ENCODE data around the gene AGBL1. TPM values are rescaled to one million over a fixed set of nuclear protein-coding genes. Genes with fewer than 3 reads are reported as not detected.

The AGBL1 gene
- polyA plus RNA-seq, 1 experiment, result not detected

DNA sequence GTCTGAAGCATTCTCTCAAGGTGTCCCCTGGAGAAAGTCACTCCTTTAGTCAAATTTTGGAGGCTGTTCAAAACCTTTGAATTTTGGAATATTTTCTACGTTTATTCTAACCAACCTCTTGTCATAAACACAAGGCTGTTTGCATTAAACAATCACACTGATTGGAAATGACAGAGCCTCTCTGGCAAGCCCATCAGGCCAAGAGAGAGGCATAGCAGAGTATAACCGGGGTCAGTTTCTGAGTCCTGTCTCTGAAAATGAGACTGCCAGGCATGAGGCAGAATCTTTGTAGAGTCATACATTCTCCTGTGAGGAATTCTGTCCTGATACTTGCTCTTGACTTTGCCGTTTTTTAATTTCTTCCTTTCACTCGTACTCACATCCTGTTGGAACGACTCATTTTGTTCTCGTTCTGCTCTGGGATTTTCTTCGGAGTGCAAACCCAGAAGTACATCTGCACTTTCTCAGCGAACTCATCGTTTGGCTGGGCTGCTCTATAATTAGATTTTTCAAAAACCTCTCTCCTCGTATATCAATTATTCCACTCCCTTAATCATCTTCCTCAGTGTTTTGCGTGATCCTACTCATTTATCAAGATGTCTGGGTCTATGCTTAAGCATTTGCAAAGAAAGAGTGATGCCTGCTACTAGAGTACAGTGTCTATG, 114.2 kb downstream of the AGBL1 start:
- Histone ChIP-seq H3K27ac (ENCODE audit: low read depth, low read length) (no peak overlapping the region), H3K27me3 (ENCODE audit: control insufficient read depth, insufficient read depth, low read length) (no peaks in the 10 kb centered on the region), H3K4me3 (ENCODE audit: low read depth, low read length) (no peak overlapping the region), H3K9me3 (ENCODE audit: control insufficient read depth, insufficient read depth, low read length) (peaks cover 3% of the 10 kb centered on the region)
- TF ChIP-seq, protein P1, sequence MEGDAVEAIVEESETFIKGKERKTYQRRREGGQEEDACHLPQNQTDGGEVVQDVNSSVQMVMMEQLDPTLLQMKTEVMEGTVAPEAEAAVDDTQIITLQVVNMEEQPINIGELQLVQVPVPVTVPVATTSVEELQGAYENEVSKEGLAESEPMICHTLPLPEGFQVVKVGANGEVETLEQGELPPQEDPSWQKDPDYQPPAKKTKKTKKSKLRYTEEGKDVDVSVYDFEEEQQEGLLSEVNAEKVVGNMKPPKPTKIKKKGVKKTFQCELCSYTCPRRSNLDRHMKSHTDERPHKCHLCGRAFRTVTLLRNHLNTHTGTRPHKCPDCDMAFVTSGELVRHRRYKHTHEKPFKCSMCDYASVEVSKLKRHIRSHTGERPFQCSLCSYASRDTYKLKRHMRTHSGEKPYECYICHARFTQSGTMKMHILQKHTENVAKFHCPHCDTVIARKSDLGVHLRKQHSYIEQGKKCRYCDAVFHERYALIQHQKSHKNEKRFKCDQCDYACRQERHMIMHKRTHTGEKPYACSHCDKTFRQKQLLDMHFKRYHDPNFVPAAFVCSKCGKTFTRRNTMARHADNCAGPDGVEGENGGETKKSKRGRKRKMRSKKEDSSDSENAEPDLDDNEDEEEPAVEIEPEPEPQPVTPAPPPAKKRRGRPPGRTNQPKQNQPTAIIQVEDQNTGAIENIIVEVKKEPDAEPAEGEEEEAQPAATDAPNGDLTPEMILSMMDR (IDR thresholded peaks at IDR 0.05; ENCODE audit: low read depth, low read length), result no peak
- ChIA-PET CTCF (no interaction called here), POLR2A (no interaction called here)
- no peak for DNase-seq (ENCODE audit: low read depth, low spot score)

DNA sequence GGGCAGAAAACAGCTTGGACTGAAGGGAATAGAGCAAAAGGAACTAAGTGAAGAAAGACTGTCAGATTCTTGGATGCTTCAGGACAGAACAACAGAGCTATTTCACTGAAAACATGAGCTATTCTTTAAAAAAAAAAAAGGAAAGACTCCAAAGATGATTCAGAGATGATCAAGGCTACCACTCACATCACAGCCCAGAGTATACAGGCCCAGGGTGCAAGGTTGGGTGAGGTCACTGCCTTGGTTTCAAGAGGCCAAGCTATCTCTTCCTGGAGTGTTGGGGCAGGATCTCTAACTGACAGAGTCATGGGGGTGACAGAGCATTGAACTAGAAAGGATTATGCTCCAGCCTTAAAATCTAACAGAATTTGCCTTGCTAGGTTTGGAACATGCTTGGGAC, 118.1 kb downstream of the AGBL1 start:
- TF ChIP-seq, protein P1 (IDR thresholded peaks at IDR 0.05; ENCODE audit: low read depth, low read length), result no peak
- POLR2A ChIA-PET, result no interaction called here
- Histone ChIP-seq H3K27me3 (ENCODE audit: control insufficient read depth, insufficient read depth, low read length) (no peaks in the 10 kb centered on the region), H3K4me3 (ENCODE audit: low read depth, low read length) (no peak overlapping the region), H3K9me3 (ENCODE audit: control insufficient read depth, insufficient read depth, low read length) (peaks cover 6% of the 10 kb centered on the region), H3K27ac (ENCODE audit: low read depth, low read length) (no peak overlapping the region)
- no peak for DNase-seq (ENCODE audit: low read depth, low spot score)
- CTCF ChIA-PET, result no interaction called here

DNA sequence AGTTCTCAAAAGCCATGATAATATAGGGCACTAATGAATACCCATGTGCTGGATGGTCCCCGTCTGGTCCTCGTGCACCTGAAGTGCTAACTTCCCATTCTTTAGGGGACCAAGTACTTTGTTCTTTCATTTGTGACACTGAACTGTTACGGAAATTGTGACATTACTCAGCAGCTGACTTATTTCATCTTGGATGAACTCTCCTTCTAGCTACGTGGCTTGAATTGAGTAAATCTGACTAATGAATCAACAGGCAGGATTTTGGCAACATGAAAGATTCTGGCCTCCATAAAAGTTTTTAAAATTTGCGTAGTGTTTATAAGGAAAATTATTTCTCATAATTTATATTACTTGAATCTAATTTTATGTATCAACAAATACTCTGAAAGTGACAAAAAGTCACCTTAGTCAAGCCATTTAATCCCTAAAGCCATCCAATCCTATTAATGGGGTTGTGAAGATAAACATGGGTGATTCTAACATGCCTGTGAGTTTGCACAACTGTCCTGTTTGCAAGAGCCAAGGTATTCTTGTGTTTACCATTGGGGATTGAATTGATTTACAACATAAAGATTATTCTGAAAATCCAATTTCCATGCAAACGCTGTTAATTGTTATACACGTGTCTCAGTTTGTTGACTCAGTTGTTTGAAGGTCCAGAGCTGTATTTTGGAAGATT, 119.9 kb downstream of the AGBL1 start:
- Histone ChIP-seq H3K9me3 (ENCODE audit: control insufficient read depth, insufficient read depth, low read length) (peaks cover 6% of the 10 kb centered on the region), H3K27me3 (ENCODE audit: control insufficient read depth, insufficient read depth, low read length) (no peaks in the 10 kb centered on the region), H3K27ac (ENCODE audit: low read depth, low read length) (no peak overlapping the region), H3K4me3 (ENCODE audit: low read depth, low read length) (no peak overlapping the region)
- ChIA-PET CTCF (no interaction called here), POLR2A (no interaction called here)
- DNase-seq (ENCODE audit: low read depth, low spot score), result no peak
- TF ChIP-seq, protein P1 (IDR thresholded peaks at IDR 0.05; ENCODE audit: low read depth, low read length), result no peak

DNA sequence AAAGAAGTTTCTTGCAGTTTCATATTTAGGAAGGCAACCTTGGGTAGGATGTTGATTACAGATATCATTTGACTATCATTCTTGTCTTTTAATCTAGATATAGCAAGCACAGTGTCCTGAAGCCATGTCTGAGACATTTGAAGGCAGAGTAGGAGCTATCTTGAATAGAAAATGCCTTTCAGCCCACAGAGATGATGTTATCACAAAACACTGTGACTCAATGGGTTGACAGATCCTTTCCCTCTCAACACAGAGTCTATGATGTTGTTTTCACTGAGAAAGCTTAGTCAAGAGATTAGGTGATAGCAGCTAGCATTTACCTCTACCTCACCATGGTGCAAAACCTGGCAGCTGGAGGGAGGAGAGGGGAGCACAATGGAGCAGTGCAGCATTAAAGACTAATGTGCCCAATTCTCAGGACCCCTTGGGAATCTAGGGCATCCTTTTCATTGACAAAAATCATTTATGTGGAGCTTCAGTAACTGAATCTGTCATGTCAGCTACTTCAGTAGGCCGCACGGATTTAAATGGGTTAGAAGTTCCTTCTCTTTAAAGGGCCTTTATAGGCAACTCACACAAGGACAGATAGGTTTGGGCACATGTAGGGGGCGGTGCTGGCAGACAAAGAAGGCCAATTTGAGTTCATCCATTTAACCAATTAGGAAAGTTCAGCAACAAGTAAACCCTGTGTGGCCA, 121.8 kb downstream of the AGBL1 start:
- POLR2A ChIA-PET, result no interaction called here

More for the DNA sequence above, 121.8 kb downstream of the AGBL1 start:
- Histone ChIP-seq H3K9me3 (ENCODE audit: control insufficient read depth, insufficient read depth, low read length) (peaks cover 6% of the 10 kb centered on the region), H3K27me3 (ENCODE audit: control insufficient read depth, insufficient read depth, low read length) (no peaks in the 10 kb centered on the region), H3K4me3 (ENCODE audit: low read depth, low read length) (no peak overlapping the region), H3K27ac (ENCODE audit: low read depth, low read length) (no peak overlapping the region)
- CTCF ChIA-PET, result no interaction called here
- TF ChIP-seq, protein P1 (IDR thresholded peaks at IDR 0.05; ENCODE audit: low read depth, low read length), result no peak
- no peak for DNase-seq (ENCODE audit: low read depth, low spot score)
